HG02571 (cell line): ENCODE results near the gene PARP4.
"Not testable (repeated sequence)": the region's sequence is repeated elsewhere in the genome, so short reads cannot be mapped to it uniquely, and the experiment has no call there.

Experiments used
- ATAC-seq: cut with Tn5 transposase; IDR thresholded peaks from one replicate; pipeline ENCODE4 v1.9.1; 2021; ENCODE audit warnings: mild to moderate bottlenecking, moderate library complexity; ENCODE audit not compliant: unreplicated experiment

PARP4 gene

GRCh38 chr13:24512197-24512907, at the start of gene PARP4:
PARP4 (minus strand) TSS chr13:24512778; CDS start chr13:24503776, 9,002 bp downstream.
- ATAC-seq, result peak; percentile 69

GRCh38 chr13:24560579-24561187, 48.1 kb upstream of the PARP4 start:
- not testable (repeated sequence) for ATAC-seq

GRCh38 chr13:24559431-24560218, 47.0 kb upstream of the PARP4 start:
- ATAC-seq, result not testable (repeated sequence)

DNA sequence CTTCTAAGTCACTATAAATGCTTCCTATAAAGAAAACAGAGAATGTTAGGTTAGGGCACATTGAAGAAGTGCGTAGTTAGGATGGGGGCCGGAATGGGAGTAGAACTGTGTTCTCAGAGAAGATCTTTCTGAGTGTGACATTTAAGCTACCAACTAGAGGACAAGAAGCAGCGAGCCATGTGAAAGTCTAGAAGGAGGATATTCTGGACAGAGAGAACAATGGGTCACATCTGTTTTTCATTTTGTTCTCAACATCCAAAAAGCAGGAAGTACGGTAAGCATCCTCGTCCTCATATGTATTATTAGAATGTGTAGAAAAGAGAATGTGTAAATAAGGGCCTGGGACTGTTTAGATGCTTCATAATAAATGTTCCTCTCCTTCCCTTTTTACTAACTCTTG, 44.5 kb upstream of the PARP4 start:
- ATAC-seq, result no peak

- ATAC-seq, result not testable (repeated sequence)
Measured at GRCh38 chr13:24553892-24554291, 41.3 kb upstream of the PARP4 start.

DNA sequence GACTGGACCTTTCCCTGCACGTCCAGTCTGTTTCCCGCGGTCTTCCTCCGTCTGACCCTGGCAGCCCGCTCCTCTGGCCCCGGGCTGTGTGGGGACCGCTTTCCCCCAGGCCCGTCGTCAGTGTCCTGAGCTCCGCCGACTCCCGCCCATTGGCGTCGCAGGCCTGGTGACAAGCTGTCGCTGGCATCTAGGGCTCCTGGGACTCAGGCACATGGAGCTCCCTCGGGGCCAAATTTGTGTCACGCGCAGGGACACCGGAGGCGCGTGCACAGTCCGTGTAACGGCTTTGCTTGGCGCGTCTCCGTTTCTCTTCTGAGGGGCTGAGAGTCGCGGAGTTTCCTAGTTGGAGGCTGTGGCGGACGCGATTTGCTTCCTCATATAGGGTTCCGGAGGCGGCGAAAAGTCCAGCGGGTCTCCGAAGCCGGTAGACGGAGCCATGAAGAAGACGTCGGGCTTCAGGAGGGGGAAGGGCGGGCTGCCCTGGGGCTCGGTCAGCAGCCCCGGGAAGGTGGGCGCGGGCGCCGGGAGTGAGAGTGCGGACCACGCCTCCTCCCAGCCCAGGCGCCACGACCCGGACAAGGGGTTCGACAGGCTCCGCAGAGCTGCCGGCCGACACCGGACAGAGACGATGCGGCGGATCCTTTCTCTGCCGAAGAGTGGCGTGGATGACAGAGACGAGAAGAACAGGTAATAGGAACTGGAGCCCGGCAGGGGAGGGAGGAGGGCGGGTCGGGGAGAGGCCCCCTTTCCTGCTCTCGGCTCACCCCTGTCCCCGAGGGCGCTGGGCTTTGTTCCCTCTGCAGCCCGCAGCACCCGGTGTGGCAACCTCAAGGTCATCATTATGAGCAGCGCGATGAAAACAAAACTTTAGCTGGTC, 29.1 kb upstream of the PARP4 start:
- not testable (repeated sequence) for ATAC-seq

DNA sequence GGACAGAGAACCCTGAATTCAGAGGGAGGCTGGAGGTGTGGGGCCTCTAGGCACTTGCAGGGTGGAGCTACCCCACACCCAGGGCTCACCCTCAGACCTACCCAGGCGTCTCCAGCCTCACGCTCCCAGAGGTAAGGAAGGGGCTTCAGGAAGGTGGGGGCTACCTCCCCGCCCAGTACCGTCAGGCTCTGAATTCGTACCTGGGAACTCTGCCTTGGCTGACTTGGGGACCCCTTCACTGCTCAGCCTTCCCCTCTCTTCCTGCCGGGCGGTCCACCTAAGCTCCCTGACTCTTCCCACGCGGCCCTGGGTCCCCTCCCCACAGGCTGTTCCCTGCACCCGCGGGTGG, 28.5 kb upstream of the PARP4 start:
- ATAC-seq, result no peak

- ATAC-seq, result no peak
Measured at GRCh38 chr13:24540236-24541126, 27.9 kb upstream of the PARP4 start.

DNA sequence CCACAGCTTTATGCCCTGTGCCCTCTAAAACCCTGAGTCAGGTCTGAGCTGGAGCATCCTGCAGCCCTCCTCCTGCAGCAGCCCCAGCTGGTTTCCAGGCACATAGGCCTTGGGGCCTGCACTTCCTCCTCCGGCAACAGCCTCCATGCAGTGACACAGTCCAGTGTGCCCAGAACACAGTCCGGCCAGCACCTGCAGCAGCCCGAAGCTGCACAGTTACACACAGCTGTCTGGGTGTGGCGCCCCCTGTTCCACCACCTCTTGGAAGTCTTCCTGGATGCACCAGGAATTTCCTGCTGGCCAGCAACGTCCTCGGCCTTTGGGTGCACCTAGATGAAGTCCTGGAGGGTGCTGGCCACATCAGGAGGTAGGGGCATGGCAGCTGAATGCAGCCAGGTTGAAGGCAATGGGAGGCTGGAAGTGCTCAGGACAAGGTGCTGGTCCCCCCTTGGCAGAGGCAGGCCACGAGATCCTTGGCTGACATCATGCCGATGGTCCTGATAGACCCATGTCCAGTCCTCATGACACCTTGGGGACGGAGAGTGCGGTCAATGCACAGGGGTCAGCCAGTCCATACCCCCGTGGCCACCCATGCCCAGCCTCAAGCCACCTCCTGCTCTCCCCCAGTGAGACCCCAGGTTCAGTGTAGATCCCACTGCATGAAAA, 27.1 kb upstream of the PARP4 start:
- ATAC-seq, result no peak

GRCh38 chr13:24529478-24529877, 16.9 kb upstream of the PARP4 start:
- no peak for ATAC-seq

DNA sequence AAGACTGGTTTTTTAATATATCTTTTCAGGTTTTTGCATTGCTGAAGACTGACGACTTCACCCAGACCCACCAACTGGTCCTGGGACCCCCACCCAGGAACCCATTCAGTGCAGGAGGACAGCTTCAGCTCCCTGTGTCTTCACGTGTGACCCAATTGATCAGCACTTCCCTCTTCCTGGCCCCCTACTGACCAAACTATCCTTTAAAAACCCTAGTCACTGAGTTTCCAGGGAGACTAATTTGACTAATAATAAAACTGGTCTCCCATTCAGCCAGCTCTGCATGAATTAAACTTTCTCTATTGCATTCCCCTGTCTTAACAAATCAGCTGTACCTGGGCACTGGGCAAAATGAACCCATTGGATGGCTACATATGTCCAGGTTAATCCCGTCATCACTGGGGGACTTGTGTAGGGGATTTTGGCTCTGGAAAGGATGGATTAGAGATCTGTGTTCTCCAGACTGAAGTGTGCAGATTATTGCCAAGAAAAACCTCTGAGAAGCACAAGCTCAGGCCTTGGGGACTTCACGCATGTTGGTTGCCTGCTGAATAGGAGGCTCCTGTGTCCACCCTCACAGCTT, 16.3 kb upstream of the PARP4 start:
- ATAC-seq, result no peak

GRCh38 chr13:24527266-24527775, 14.7 kb upstream of the PARP4 start:
- no peak for ATAC-seq

DNA sequence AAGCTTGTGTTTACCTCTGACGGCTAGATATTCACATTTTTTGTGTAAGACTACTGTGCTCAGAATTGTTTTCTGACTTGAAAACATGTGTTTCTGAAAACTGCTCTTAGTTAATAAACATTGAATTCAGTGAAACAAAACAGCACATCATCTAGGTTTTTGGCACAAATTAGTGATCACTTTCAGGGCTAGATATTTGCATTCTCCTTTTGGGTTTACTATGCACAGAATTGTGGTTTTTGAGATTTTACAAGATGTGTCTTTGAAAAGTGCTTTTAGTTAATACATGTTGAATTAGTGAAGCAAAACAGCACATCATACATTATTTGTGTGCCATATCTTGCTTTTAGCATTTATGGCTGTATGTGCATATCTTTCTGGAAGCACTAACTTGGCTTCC, 8.2 kb upstream of the PARP4 start:
- no peak for ATAC-seq

- ATAC-seq, result no peak
Measured at GRCh38 chr13:24516919-24517318, 4.3 kb upstream of the PARP4 start.

DNA sequence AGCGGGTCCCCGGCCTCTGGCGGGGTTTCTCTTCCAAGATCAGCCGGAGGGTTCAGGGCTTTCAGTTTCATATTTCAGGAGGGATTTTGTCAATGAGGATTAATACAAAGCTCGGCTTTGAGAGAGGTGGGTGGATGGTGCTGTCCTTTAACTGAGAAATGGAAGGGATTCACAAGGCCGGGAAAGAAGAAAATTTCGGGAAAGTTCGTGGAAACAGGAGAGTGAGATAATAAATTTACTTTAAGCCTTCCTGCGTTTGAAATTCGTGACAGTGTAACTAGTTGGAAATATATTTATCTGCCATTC, 283 bp upstream of the PARP4 start:
- ATAC-seq, result no peak

DNA sequence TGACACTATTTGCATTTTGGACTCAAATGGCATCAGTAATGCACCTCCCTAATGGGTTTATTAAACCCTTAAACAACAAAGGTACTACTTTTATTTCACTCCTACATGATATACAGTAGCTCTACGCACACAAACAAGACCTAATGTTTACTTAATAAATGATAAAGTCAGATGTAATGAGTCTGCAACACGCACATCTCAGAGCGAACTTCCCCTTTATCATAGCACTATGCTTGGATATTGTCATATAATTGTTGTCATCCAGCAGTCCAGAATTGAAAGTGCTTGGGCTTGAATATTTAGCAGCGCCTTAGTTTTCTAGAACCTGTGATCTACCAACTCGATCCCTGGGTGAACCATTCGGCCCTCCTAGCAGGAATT, 772 bp downstream of the PARP4 start:
- ATAC-seq, result no peak

GRCh38 chr13:24511019-24511815, 1.4 kb downstream of the PARP4 start:
- peak; percentile 45 for ATAC-seq

DNA sequence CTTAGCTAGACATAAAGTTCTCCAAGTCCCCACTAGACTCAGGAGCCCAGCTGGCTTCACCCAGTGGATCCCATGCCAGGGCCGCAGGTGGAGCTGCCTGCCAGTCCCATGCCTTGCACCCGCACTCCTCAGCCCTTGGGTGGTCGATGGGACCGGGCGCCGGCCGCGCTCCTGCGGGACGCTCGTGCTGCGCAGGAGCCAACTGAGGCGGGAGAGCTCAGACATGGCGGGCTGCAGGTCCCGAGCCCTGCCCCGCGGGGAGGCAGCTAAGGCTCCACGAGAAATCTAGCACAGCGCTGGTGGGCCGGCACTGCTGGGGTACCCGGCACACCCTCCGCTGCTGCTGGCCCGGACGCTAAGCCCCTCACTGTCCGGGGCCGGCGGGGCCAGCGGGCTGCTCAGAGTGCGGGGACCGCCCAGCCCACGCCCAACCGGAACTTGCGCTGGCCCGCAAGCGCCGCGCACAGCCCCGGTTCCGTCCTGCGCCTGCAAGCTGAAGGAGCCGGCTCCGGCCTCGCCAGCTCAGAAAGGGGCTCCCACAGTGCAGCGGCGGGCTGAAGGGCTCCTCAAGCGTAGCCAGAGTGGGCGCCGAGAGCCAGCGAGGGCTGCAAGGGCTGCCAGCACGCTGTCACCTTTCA, 5.8 kb downstream of the PARP4 start:
- ATAC-seq, result no peak
